Measurements from ENCODE around the gene CLIP4. TPM values are rescaled to one million over a fixed set of nuclear protein-coding genes. Genes with fewer than 3 reads are reported as not detected.

Gene CLIP4
- total and polyA plus RNA-seq, 2 of the 4 experiments (the other 2 are of a cell fraction): 29.7 to 66.3 TPM

- dilution Hi-C loops (cut with HindIII; ENCODE audit: low sequenced_read_pairs, unreplicated experiment): no loop called here
- H3K18ac ChIP-seq (ENCODE audit: low read depth, low read length): peak overlapping the region; percentile 100
- BruUV-seq (replicated peaks): no TSS peak
- no peak overlapping the region for H3K4me3 ChIP-seq (ENCODE audit: insufficient read depth, low read depth, low read length)
- peaks cover 13 to 33% of the 10 kb centered on the region in 2 experiments for H3K79me1 ChIP-seq (ENCODE audit: low read depth in 1 of 2, low read length in 2 of 2)
- in situ Hi-C loops (cut with MboI; ENCODE audit: low sequenced_read_pairs): no loop called here
- WGBS, 2 experiments (ENCODE audit: extremely low coverage in 2 of 2, insufficient read length in 1 of 2): no CpG with 5 or more reads among the region's 2 CpGs
- intact Hi-C loops (cut with micrococcal nuclease): no loop called here
- peak overlapping the region; percentile 83; the same call in 1 of the 2 replicates for H3K14ac ChIP-seq (replicated peaks; ENCODE audit: low read depth, low read length)
- H3K27me3 ChIP-seq (ENCODE audit: control insufficient read depth, insufficient read depth, low read length): no peaks in the 10 kb centered on the region
- peaks cover 19% of the 10 kb centered on the region for H3K36me3 ChIP-seq (ENCODE audit: control insufficient read depth, insufficient read depth, low read length)
- DNase-seq (peak; percentile 91), ATAC-seq (ENCODE audit: low read depth) (peak; percentile 93)
- peak overlapping the region; percentile 100 for H4K5ac ChIP-seq (ENCODE audit: low read depth, low read length)
- H4K91ac ChIP-seq (ENCODE audit: insufficient read depth, low read depth, low read length): peak overlapping the region; percentile 93
- H2AFZ ChIP-seq (replicated peaks; ENCODE audit: low read length, poor library complexity): no peak overlapping the region
- no peaks in the 10 kb centered on the region for H4K20me1 ChIP-seq (ENCODE audit: insufficient read depth, low read length)
- H4K8ac ChIP-seq (ENCODE audit: low read depth in 2 of 2, low read length in 2 of 2): peak overlapping the region; percentile 53 to 95
- peak overlapping the region; percentile 98 for H3K27ac ChIP-seq (ENCODE audit: insufficient read depth, low read length)
- peak overlapping the region; percentile 57; the same call in 1 of the 2 replicates for H3K23ac ChIP-seq (ENCODE audit: low read depth, low read length)
- H2BK15ac ChIP-seq (ENCODE audit: low read depth, low read length): peak overlapping the region; percentile 46
- no peak for TF ChIP-seq POLR2A (IDR thresholded peaks at IDR 0.05; ENCODE audit: low read depth, low read length)
- no peak for TF ChIP-seq RAD21 (IDR thresholded peaks at IDR 0.05; ENCODE audit: low read length)
- no peak for TF ChIP-seq MAZ (IDR thresholded peaks at IDR 0.05; ENCODE audit: borderline replicate concordance, low read depth, low read length)
- TF ChIP-seq RCOR1 (IDR thresholded peaks at IDR 0.05; ENCODE audit: insufficient replicate concordance, low read length): no peak
- TF ChIP-seq RFX5 (IDR thresholded peaks at IDR 0.05; ENCODE audit: low read depth, low read length): no peak
- TF ChIP-seq BHLHE40 (IDR thresholded peaks at IDR 0.05; ENCODE audit: low read depth, low read length): peak; percentile 29; the same call in 1 of the 2 replicates
- peak; percentile 58; the same call in 1 of the 2 replicates for TF ChIP-seq CEBPB (IDR thresholded peaks at IDR 0.05; ENCODE audit: low read depth, low read length)
- TF ChIP-seq NFE2L2 (IDR thresholded peaks at IDR 0.05; ENCODE audit: low read depth, low read length): peak; percentile 100
- TF ChIP-seq CHD1 (IDR thresholded peaks at IDR 0.05; ENCODE audit: low read depth, low read length): no peak
- peak; percentile 57; the same call in 1 of the 2 replicates for TF ChIP-seq FOS (IDR thresholded peaks at IDR 0.05; ENCODE audit: low read depth, low read length)
- peak; percentile 98 for TF ChIP-seq MAFK (IDR thresholded peaks at IDR 0.05; ENCODE audit: low read depth, low read length)
- TF ChIP-seq USF2 (IDR thresholded peaks at IDR 0.05; ENCODE audit: low read depth, low read length): no peak
- no peak for TF ChIP-seq MXI1 (IDR thresholded peaks at IDR 0.05; ENCODE audit: borderline replicate concordance, low read depth, low read length)
- no peak for TF ChIP-seq SMC3 (IDR thresholded peaks at IDR 0.05; ENCODE audit: low read depth, low read length)
- H2AK5ac ChIP-seq (ENCODE audit: low read depth, low read length): 0 out of 2 replicates have a peak overlapping the region, but pooled peaks have one; percentile 14
- peak overlapping the region; percentile 95; the same call in 1 of the 2 replicates for H3K56ac ChIP-seq (ENCODE audit: extremely low read depth, insufficient read depth, low read length)
- H2BK20ac ChIP-seq (ENCODE audit: low read depth, low read length): peak overlapping the region; percentile 76
- ChIA-PET CTCF (interaction anchor here (1.2 to 2.0 kb wide), 4 partner anchors 11 to 171 kb away, joined by 3 to 8 read pairs (median 4); no protein-coding TSS in a partner anchor), POLR2A (ENCODE audit: unreplicated experiment) (interaction anchor here (1.5 to 2.2 kb wide), 2 partner anchors 9 to 14 kb away, joined by 4 to 11 read pairs; no protein-coding TSS in a partner anchor)
- H2BK5ac ChIP-seq (ENCODE audit: low read depth, low read length, poor library complexity, severe bottlenecking): peak overlapping the region; percentile 93
- H3K9ac ChIP-seq (ENCODE audit: low read depth, low read length): peak overlapping the region; percentile 81
- peak overlapping the region; percentile 89 for H3K4me2 ChIP-seq (ENCODE audit: low read depth, low read length)
- H3K9me1 ChIP-seq (ENCODE audit: insufficient read depth, low read length): 0 out of 2 replicates have a peak, but pooled peaks cover 3% of the 10 kb centered on the region
- H3K4ac ChIP-seq (ENCODE audit: low read depth, low read length): peak overlapping the region; percentile 93
- peaks cover 11% of the 10 kb centered on the region for H3K4me1 ChIP-seq (ENCODE audit: control insufficient read depth, insufficient read depth, low read length)
- peak overlapping the region; percentile 97 for H2BK120ac ChIP-seq (ENCODE audit: low read depth, low read length)
- H2AK9ac ChIP-seq (replicated peaks; ENCODE audit: low read depth, low read length, poor library complexity): no peak overlapping the region
- peaks cover 3% of the 10 kb centered on the region for H3K9me3 ChIP-seq (ENCODE audit: control insufficient read depth, insufficient read depth, low read length)
Measured at GRCh38 chr2:29130295-29130694, 15.1 kb downstream of the CLIP4 start.
